IMR-90 (cell line): ENCODE measurements around the gene TPT1. TPM values are rescaled to one million over a fixed set of nuclear protein-coding genes. Genes with fewer than 3 reads are reported as not detected.

Experiments used
- ATAC-seq: fragments of 200-7000 bp; cut with Tn5 transposase; 2 replicates; pipeline ENCODE4 v1.9.1; 2020; ENCODE audit warnings: low read depth, mild to moderate bottlenecking, moderate library complexity
- BruUV-seq: library from RNA; stranded (reverse); fragments of 400-500 nt; replicated peaks from 2 replicates; lab custom pipeline; 2021; lab: Mats Ljungman, UMichigan
- CTCF ChIA-PET: fragments of 300-600 bp; formaldehyde crosslinking; extraction: SDS; loops from one replicate; lab custom pipeline; 2021; ENCODE audit warnings: antibody characterized with exemption; lab: Yijun Ruan, JAX
- POLR2A ChIA-PET: fragments of 300-600 bp; sonication (Branson Sonifier 250); formaldehyde crosslinking; loops from one replicate; lab custom pipeline; 2022; ENCODE audit warnings: antibody characterized with exemption; ENCODE audit not compliant: unreplicated experiment; lab: Charles Lee
- DNase-seq: peaks from one replicate; pipeline ENCODE4 v3.0.0; 2013
- H2AFZ ChIP-seq: replicated peaks from 2 replicates; pipeline ENCODE3; 2013; ENCODE audit warnings: low read length, mild to moderate bottlenecking; ENCODE audit not compliant: poor library complexity
- H2AK5ac ChIP-seq: 2 replicates; pipeline ENCODE4 v1.6.1; 2013; ENCODE audit warnings: low read depth, low read length, inconsistent platforms
- H2AK9ac ChIP-seq: replicated peaks from 2 replicates; pipeline ENCODE3; 2013; ENCODE audit warnings: mild to moderate bottlenecking, low read depth, low read length, moderate library complexity; ENCODE audit not compliant: poor library complexity
- H2BK120ac ChIP-seq: 2 replicates; pipeline ENCODE4 v1.6.1; 2013; ENCODE audit warnings: low read depth, low read length, inconsistent platforms
- H2BK15ac ChIP-seq: 3 replicates; pipeline ENCODE4 v1.6.1; 2013; ENCODE audit warnings: low read depth, low read length, inconsistent platforms
- H2BK20ac ChIP-seq: 2 replicates; pipeline ENCODE4 v1.6.1; 2013; ENCODE audit warnings: low read depth, mild to moderate bottlenecking, inconsistent platforms, low read length, moderate library complexity
- H2BK5ac ChIP-seq: 2 replicates; pipeline ENCODE4 v1.6.1; 2013; ENCODE audit warnings: mild to moderate bottlenecking, low read depth, low read length, inconsistent platforms; ENCODE audit not compliant: poor library complexity, severe bottlenecking
- H3K14ac ChIP-seq: replicated peaks from 2 replicates; pipeline ENCODE4 v1.6.1; 2013; ENCODE audit warnings: low read depth, low read length, inconsistent platforms
- H3K18ac ChIP-seq: 2 replicates; pipeline ENCODE4 v1.6.1; 2013; ENCODE audit warnings: low read depth, low read length, control low read depth
- H3K23ac ChIP-seq: 2 replicates; pipeline ENCODE4 v1.6.1; 2013; ENCODE audit warnings: low read depth, low read length, inconsistent platforms
- H3K27ac ChIP-seq: 2 replicates; pipeline ENCODE4 v1.5.1; 2013; ENCODE audit warnings: mild to moderate bottlenecking, control low read depth, low read length; ENCODE audit not compliant: insufficient read depth
- H3K27me3 ChIP-seq: 2 replicates; pipeline ENCODE4 v1.6.1; 2013; ENCODE audit warnings: low read length; ENCODE audit not compliant: control insufficient read depth, insufficient read depth
- H3K36me3 ChIP-seq: 2 replicates; pipeline ENCODE4 v1.6.1; 2013; ENCODE audit warnings: low read length, mixed read lengths; ENCODE audit not compliant: control insufficient read depth, insufficient read depth
- H3K4ac ChIP-seq: 2 replicates; pipeline ENCODE4 v1.6.1; 2013; ENCODE audit warnings: low read depth, low read length, inconsistent platforms
- H3K4me1 ChIP-seq: 2 replicates; pipeline ENCODE4 v1.6.1; 2013; ENCODE audit warnings: low read length, mixed read lengths; ENCODE audit not compliant: control insufficient read depth, insufficient read depth
- H3K4me2 ChIP-seq: 2 replicates; pipeline ENCODE4 v1.6.1; 2013; ENCODE audit warnings: low read depth, mild to moderate bottlenecking, control low read depth, low read length, moderate library complexity
- H3K4me3 ChIP-seq: 2 replicates; pipeline ENCODE4 v1.5.1; 2013; ENCODE audit warnings: low read depth, mild to moderate bottlenecking, control low read depth, low read length, moderate library complexity; ENCODE audit not compliant: insufficient read depth
- H3K56ac ChIP-seq: 2 replicates; pipeline ENCODE4 v1.6.1; 2013; ENCODE audit warnings: low read length, inconsistent platforms; ENCODE audit not compliant: insufficient read depth; ENCODE audit errors: extremely low read depth
- H3K79me1 ChIP-seq, 2 experiments: 2 replicates each; pipeline ENCODE4 v1.6.1; 2013; ENCODE audit warnings: low read length in 2 of 2, inconsistent platforms in 1 of 2, low read depth in 1 of 2
- H3K9ac ChIP-seq: 2 replicates; pipeline ENCODE4 v1.6.1; 2013; ENCODE audit warnings: low read depth, low read length, control low read depth
- H3K9me1 ChIP-seq: 2 replicates; pipeline ENCODE4 v1.6.1; 2013; ENCODE audit warnings: low read length, inconsistent platforms; ENCODE audit not compliant: insufficient read depth
- H3K9me3 ChIP-seq: 2 replicates; pipeline ENCODE4 v1.6.1; 2013; ENCODE audit warnings: low read length; ENCODE audit not compliant: control insufficient read depth, insufficient read depth
- H4K20me1 ChIP-seq: 2 replicates; pipeline ENCODE4 v1.6.1; 2013; ENCODE audit warnings: low read length, inconsistent platforms; ENCODE audit not compliant: insufficient read depth
- H4K5ac ChIP-seq: 2 replicates; pipeline ENCODE4 v1.6.1; 2013; ENCODE audit warnings: mild to moderate bottlenecking, low read depth, low read length, control low read depth
- H4K8ac ChIP-seq, 2 experiments: 2 replicates each; pipeline ENCODE4 v1.6.1; 2013; ENCODE audit warnings: low read depth in 2 of 2, low read length in 2 of 2, control low read depth in 1 of 2, inconsistent platforms in 1 of 2
- H4K91ac ChIP-seq: 2 replicates; pipeline ENCODE4 v1.6.1; 2013; ENCODE audit warnings: low read depth, low read length, inconsistent platforms; ENCODE audit not compliant: insufficient read depth
- BHLHE40 ChIP-seq: fragments of 150-350 bp; IDR thresholded peaks from 2 replicates; pipeline ENCODE4 v1.6.1; 2016; ENCODE audit warnings: mild to moderate bottlenecking, low read depth, low read length
- CEBPB ChIP-seq: IDR thresholded peaks from 2 replicates; pipeline ENCODE4 v1.6.1; 2012; ENCODE audit warnings: low read depth, low read length, improper control_type of control experiment
- CHD1 ChIP-seq: IDR thresholded peaks from 2 replicates; pipeline ENCODE4 v1.6.1; 2012; ENCODE audit warnings: low read depth, low read length, improper control_type of control experiment
- CTCF ChIP-seq: conservative IDR thresholded peaks from 2 replicates; pipeline ENCODE4 v1.5.1; 2012; ENCODE audit warnings: mild to moderate bottlenecking, low read depth, low read length, improper control_type of control experiment
- ELK1 ChIP-seq: fragments of 150-350 bp; IDR thresholded peaks from 2 replicates; pipeline ENCODE4 v1.6.1; 2016; ENCODE audit warnings: low read depth, mild to moderate bottlenecking, low read length, moderate library complexity, borderline replicate concordance
- FOS ChIP-seq: fragments of 150-350 bp; IDR thresholded peaks from 2 replicates; pipeline ENCODE4 v1.6.1; 2016; ENCODE audit warnings: low read depth, low read length
- MAFK ChIP-seq: IDR thresholded peaks from 2 replicates; pipeline ENCODE4 v1.6.1; 2012; ENCODE audit warnings: low read depth, low read length, improper control_type of control experiment
- MAZ ChIP-seq: IDR thresholded peaks from 2 replicates; pipeline ENCODE4 v1.6.1; 2012; ENCODE audit warnings: low read depth, mild to moderate bottlenecking, low read length, improper control_type of control experiment, moderate library complexity, borderline replicate concordance
- MXI1 ChIP-seq: IDR thresholded peaks from 2 replicates; pipeline ENCODE4 v1.6.1; 2012; ENCODE audit warnings: low read depth, mild to moderate bottlenecking, low read length, moderate library complexity, borderline replicate concordance
- NFE2L2 ChIP-seq: fragments of 150-350 bp; IDR thresholded peaks from 2 replicates; pipeline ENCODE4 v1.6.1; 2016; ENCODE audit warnings: low read depth, mild to moderate bottlenecking, low read length
- POLR2A ChIP-seq: IDR thresholded peaks from 2 replicates; pipeline ENCODE4 v1.6.1; 2012; ENCODE audit warnings: mild to moderate bottlenecking, low read depth, low read length
- RAD21 ChIP-seq: IDR thresholded peaks from 2 replicates; pipeline ENCODE4 v1.6.1; 2012; ENCODE audit warnings: low read length, improper control_type of control experiment
- RCOR1 ChIP-seq: IDR thresholded peaks from 2 replicates; pipeline ENCODE4 v1.6.1; 2012; ENCODE audit warnings: mild to moderate bottlenecking, low read length, improper control_type of control experiment; ENCODE audit not compliant: insufficient replicate concordance
- RFX5 ChIP-seq: IDR thresholded peaks from 2 replicates; pipeline ENCODE4 v1.8.0; 2012; ENCODE audit warnings: low read depth, mild to moderate bottlenecking, low read length, moderate library complexity
- SMC3 ChIP-seq: fragments of 150-350 bp; IDR thresholded peaks from 2 replicates; pipeline ENCODE4 v1.6.1; 2016; ENCODE audit warnings: low read depth, mild to moderate bottlenecking, antibody characterized with exemption, low read length, moderate library complexity
- USF2 ChIP-seq: fragments of 150-350 bp; IDR thresholded peaks from 2 replicates; pipeline ENCODE4 v1.6.1; 2017; ENCODE audit warnings: mild to moderate bottlenecking, antibody characterized with exemption, low read length, low read depth
- dilution Hi-C: fragments of 300-500 bp; cut with HindIII; formaldehyde crosslinking; loops from one replicate; pipeline ENCODE4 v1.14.3; 2018; ENCODE audit warnings: low sequenced_read_pairs; ENCODE audit not compliant: unreplicated experiment
- in situ Hi-C: fragments of 300-500 bp; cut with MboI; formaldehyde crosslinking; loops from 3 replicates; pipeline ENCODE4 v1.14.3; 2019; ENCODE audit warnings: low sequenced_read_pairs, inconsistent platforms, mixed read lengths
- intact Hi-C: fragments of 100-400 bp; cut with micrococcal nuclease; formaldehyde crosslinking; loops from 2 replicates; pipeline ENCODE4 v1.10.0; 2022
- polyA plus RNA-seq, 3 experiments: library from polyadenylated mRNA; depleted of rRNA; stranded (reverse); fragments of >200 nt; gene quantifications; 2 replicates each; pipeline ENCODE4 v1.2.3, GENCODE V29; 2012; ENCODE audit warnings: low replicate concordance in 1 of 3
- total RNA-seq: library from RNA; depleted of rRNA; stranded (reverse); fragments of >200 nt; gene quantifications from 2 replicates; pipeline ENCODE4 v1.2.3, GENCODE V29; 2012

Gene TPT1
- total and polyA plus RNA-seq, 2 of the 4 experiments (the other 2 are of a cell fraction): 1,663 to 2,665 TPM

GRCh38 chr13:45306966-45307365 lies 34.0 kb downstream of the TPT1 start:
- in situ Hi-C loops: loop anchor here (25.0 kb wide), 2 partner anchors 820 to 1395 kb away; no protein-coding TSS in a partner anchor
- dilution Hi-C loops: no loop called here
- no peak for ATAC-seq

More at GRCh38 chr13:45306966-45307365, 34.0 kb downstream of the TPT1 start:
- intact Hi-C loops: no loop called here
- Histone ChIP-seq H3K4me1 (no peaks in the 10 kb centered on the region; the same call in 1 of the 2 replicates), H4K91ac (no peak overlapping the region), H3K56ac (no peak overlapping the region), H3K4me3 (no peak overlapping the region), H2BK15ac (no peak overlapping the region), H4K5ac (no peak overlapping the region), H2BK5ac (no peak overlapping the region), H3K27ac (no peak overlapping the region), H3K9ac (no peak overlapping the region), H3K14ac (no peak overlapping the region), H3K4ac (no peak overlapping the region), H3K27me3 (no peaks in the 10 kb centered on the region), H3K4me2 (no peak overlapping the region), H3K23ac (no peak overlapping the region), H3K18ac (no peak overlapping the region), H4K8ac (no peak overlapping the region), H3K79me1 (no peaks in the 10 kb centered on the region), H2AK5ac (no peak overlapping the region), H3K9me3 (no peaks in the 10 kb centered on the region), H2AK9ac (no peak overlapping the region), H4K20me1 (no peaks in the 10 kb centered on the region), H2AFZ (no peak overlapping the region), H2BK120ac (no peak overlapping the region), H2BK20ac (no peak overlapping the region), H3K9me1 (no peaks in the 10 kb centered on the region), H3K36me3 (no peaks in the 10 kb centered on the region)
- DNase-seq: no peak
- ChIA-PET POLR2A (no interaction called here), CTCF (interaction anchor here (0.6 to 1.6 kb wide), 3 partner anchors 18 to 339 kb away, joined by 3 to 7 read pairs (median 4); no protein-coding TSS in a partner anchor)
- no TSS peak for BruUV-seq
- TF ChIP-seq MXI1 (no peak), POLR2A (no peak), MAFK (no peak), CEBPB (no peak), RAD21 (no peak), CHD1 (no peak), RFX5 (no peak), FOS (no peak), ELK1 (no peak), BHLHE40 (no peak), RCOR1 (no peak), CTCF (no peak), SMC3 (no peak), NFE2L2 (no peak), USF2 (no peak), MAZ (no peak)
